ENCODE measurements around the gene ANP32B.
"Not testable (repeated sequence)": the region's sequence is repeated elsewhere in the genome, so short reads cannot be mapped to it uniquely, and the experiment has no call there.

ANP32B gene

GRCh38 chr9:97956331-97956730 is 26.8 kb upstream of the ANP32B start:
- Histone ChIP-seq H3K4me1 (ENCODE audit: insufficient read depth, low read length, severe bottlenecking) (no peaks in the 10 kb centered on the region), H3K79me2 (ENCODE audit: insufficient read depth, low read length) (no peaks in the 10 kb centered on the region), H3F3A (ENCODE audit: insufficient read depth, low read length) (no peaks in the 10 kb centered on the region), H3K9me2 (ENCODE audit: low read depth, low read length) (no peaks in the 10 kb centered on the region), H3K9me3 (ENCODE audit: low read length) (no peaks in the 10 kb centered on the region), H3K4me2 (ENCODE audit: low read length) (no peak overlapping the region), H3K4me3 (ENCODE audit: low read depth, low read length, poor library complexity, severe bottlenecking) (no peak overlapping the region), H3K27ac (ENCODE audit: low read depth, low read length, poor library complexity, severe bottlenecking) (no peak overlapping the region), H2AFZ (ENCODE audit: low read length) (no peak overlapping the region), H3K27me3 (ENCODE audit: insufficient read depth, low read length) (no peaks in the 10 kb centered on the region), H3K36me3 (ENCODE audit: insufficient read depth, low read length) (no peaks in the 10 kb centered on the region; the same call in 1 of the 2 replicates), H4K20me1 (ENCODE audit: insufficient read depth, low read length) (no peaks in the 10 kb centered on the region), H3K9ac (ENCODE audit: low read length) (no peak overlapping the region)
- TF ChIP-seq EZH2 (IDR thresholded peaks at IDR 0.05; ENCODE audit: borderline replicate concordance, low read length) (no peak), CTCF (IDR thresholded peaks at IDR 0.05; ENCODE audit: low read length) (no peak)

DNA sequence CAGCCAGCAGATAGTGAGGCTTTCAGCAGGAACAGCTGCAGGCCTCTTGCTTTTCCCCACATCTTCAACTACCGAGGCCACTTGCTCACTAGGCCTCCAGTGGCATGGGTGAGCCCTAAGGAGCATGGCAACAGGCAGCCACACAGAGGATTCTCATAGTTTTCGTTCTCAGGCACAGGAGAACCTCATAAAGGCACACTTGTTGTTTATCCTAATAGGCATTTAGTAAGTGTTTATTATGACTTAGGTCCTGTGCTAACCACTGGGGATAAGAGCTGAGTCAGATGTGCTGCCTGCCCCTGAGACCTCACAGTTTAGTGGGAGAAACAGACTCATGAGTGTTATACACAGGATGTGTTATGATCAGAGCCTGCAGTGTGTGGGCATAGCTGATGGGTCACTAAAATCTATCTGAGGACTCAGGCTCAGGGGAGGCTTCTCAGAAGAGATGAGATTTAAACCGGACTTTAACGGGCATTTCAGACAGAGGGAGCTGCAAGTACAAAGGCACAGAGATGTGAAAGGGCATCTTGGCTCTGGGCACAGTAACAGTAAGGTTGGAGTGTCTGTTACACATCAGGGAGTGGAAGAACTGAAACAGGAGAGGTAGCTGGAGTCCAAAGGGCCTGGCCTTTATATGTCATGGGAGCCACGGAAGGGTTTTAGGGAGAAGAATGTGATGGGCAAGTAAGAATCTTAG is 24.2 kb upstream of the ANP32B start:
- no peak overlapping the region for H2AFZ ChIP-seq (ENCODE audit: low read length)
- no peaks in the 10 kb centered on the region for H3K79me2 ChIP-seq (ENCODE audit: insufficient read depth, low read length)
- H4K20me1 ChIP-seq (ENCODE audit: insufficient read depth, low read length): no peaks in the 10 kb centered on the region
- no peaks in the 10 kb centered on the region for H3K27me3 ChIP-seq (ENCODE audit: insufficient read depth, low read length)
- no peaks in the 10 kb centered on the region for H3K9me2 ChIP-seq (ENCODE audit: low read depth, low read length)
- no peak overlapping the region for H3K9ac ChIP-seq (ENCODE audit: low read length)
- H3F3A ChIP-seq (ENCODE audit: insufficient read depth, low read length): no peaks in the 10 kb centered on the region
- H3K4me2 ChIP-seq (ENCODE audit: low read length): no peak overlapping the region
- no peaks in the 10 kb centered on the region for H3K4me1 ChIP-seq (ENCODE audit: insufficient read depth, low read length, severe bottlenecking)
- H3K9me3 ChIP-seq (ENCODE audit: low read length): no peaks in the 10 kb centered on the region
- no peaks in the 10 kb centered on the region for H3K36me3 ChIP-seq (ENCODE audit: insufficient read depth, low read length)
- H3K27ac ChIP-seq (ENCODE audit: low read depth, low read length, poor library complexity, severe bottlenecking): no peak overlapping the region
- H3K4me3 ChIP-seq (ENCODE audit: low read depth, low read length, poor library complexity, severe bottlenecking): no peak overlapping the region
- no peak for TF ChIP-seq EZH2 (IDR thresholded peaks at IDR 0.05; ENCODE audit: borderline replicate concordance, low read length)
- TF ChIP-seq CTCF (IDR thresholded peaks at IDR 0.05; ENCODE audit: low read length): no peak

- no peak overlapping the region for H3K27ac ChIP-seq (ENCODE audit: low read depth, low read length, poor library complexity, severe bottlenecking)
- H3K4me1 ChIP-seq (ENCODE audit: insufficient read depth, low read length, severe bottlenecking): no peaks in the 10 kb centered on the region
- no peaks in the 10 kb centered on the region for H4K20me1 ChIP-seq (ENCODE audit: insufficient read depth, low read length)
- no peaks in the 10 kb centered on the region for H3K27me3 ChIP-seq (ENCODE audit: insufficient read depth, low read length)
- H3F3A ChIP-seq (ENCODE audit: insufficient read depth, low read length): no peaks in the 10 kb centered on the region
- no peak overlapping the region for H3K4me3 ChIP-seq (ENCODE audit: low read depth, low read length, poor library complexity, severe bottlenecking)
- no peak overlapping the region for H3K9ac ChIP-seq (ENCODE audit: low read length)
- no peaks in the 10 kb centered on the region for H3K9me2 ChIP-seq (ENCODE audit: low read depth, low read length)
- no peaks in the 10 kb centered on the region for H3K79me2 ChIP-seq (ENCODE audit: insufficient read depth, low read length)
- H3K4me2 ChIP-seq (ENCODE audit: low read length): no peak overlapping the region
- H3K36me3 ChIP-seq (ENCODE audit: insufficient read depth, low read length): no peaks in the 10 kb centered on the region
- no peak for TF ChIP-seq EZH2 (IDR thresholded peaks at IDR 0.05; ENCODE audit: borderline replicate concordance, low read length)
- TF ChIP-seq CTCF (IDR thresholded peaks at IDR 0.05; ENCODE audit: low read length): no peak
- no peak overlapping the region for H2AFZ ChIP-seq (ENCODE audit: low read length)
- no peaks in the 10 kb centered on the region for H3K9me3 ChIP-seq (ENCODE audit: low read length)
These were observed 23.6 kb upstream of the ANP32B start for GRCh38 chr9:97959585-97959984.

- not testable (repeated sequence) for H3K9me3 ChIP-seq (ENCODE audit: low read length); H3K4me3 ChIP-seq (ENCODE audit: low read depth, low read length, poor library complexity, severe bottlenecking); H3K27me3 ChIP-seq (ENCODE audit: insufficient read depth, low read length); H3K36me3 ChIP-seq (ENCODE audit: insufficient read depth, low read length); H3F3A ChIP-seq (ENCODE audit: insufficient read depth, low read length); H3K4me1 ChIP-seq (ENCODE audit: insufficient read depth, low read length, severe bottlenecking); H3K4me2 ChIP-seq (ENCODE audit: low read length); H3K9me2 ChIP-seq (ENCODE audit: low read depth, low read length); H3K79me2 ChIP-seq (ENCODE audit: insufficient read depth, low read length); H4K20me1 ChIP-seq (ENCODE audit: insufficient read depth, low read length); H2AFZ ChIP-seq (ENCODE audit: low read length); H3K27ac ChIP-seq (ENCODE audit: low read depth, low read length, poor library complexity, severe bottlenecking); H3K9ac ChIP-seq (ENCODE audit: low read length)
These were observed 22.3 kb upstream of the ANP32B start for GRCh38 chr9:97960678-97961328.

Data from OCI-LY1 (cell line).